ENCODE measurements around the gene GRAMD1B. TPM values are rescaled to one million over a fixed set of nuclear protein-coding genes. Genes with fewer than 3 reads are reported as not detected.
"Not testable (repeated sequence)": the region's sequence is repeated elsewhere in the genome, so short reads cannot be mapped to it uniquely, and the experiment has no call there.

The GRAMD1B gene
- total RNA-seq, 1 donor from 2014 or later: 31.8 TPM

- peaks cover 31% of the 10 kb centered on the region for H3K27me3 ChIP-seq (ENCODE audit: low read depth)
Measured at GRCh38 chr11:123654566-123655081, 224.6 kb downstream of the GRAMD1B start, which contains the start of gene SCN3B. Gene SCN3B, minus strand, starts transcription at chr11:123654624. Its CDS starts 823 bp downstream, at chr11:123653801.

GRCh38 chr11:123659311-123659710 lies 229.2 kb downstream of the GRAMD1B start:
- no peaks in the 10 kb centered on the region for H3K27me3 ChIP-seq (ENCODE audit: low read depth)
- intact Hi-C loops (cut with micrococcal nuclease): no loop called here
- H3K4me1 ChIP-seq: peaks cover 13% of the 10 kb centered on the region
- DNase-seq: no peak
- H3K27ac ChIP-seq (replicated peaks): no peak overlapping the region
- H3K9me3 ChIP-seq (replicated peaks): no peaks in the 10 kb centered on the region
- no peaks in the 10 kb centered on the region for H3K36me3 ChIP-seq
- no peak for TF ChIP-seq CTCF (IDR thresholded peaks at IDR 0.05; ENCODE audit: borderline replicate concordance)
- no peak overlapping the region for H3K4me3 ChIP-seq

More at GRCh38 chr11:123654566-123655081, 224.6 kb downstream of the GRAMD1B start, which contains the start of gene SCN3B:
- H3K27ac ChIP-seq (replicated peaks): peak within 1 kb of the TSS; percentile 81
- intact Hi-C loops (cut with micrococcal nuclease): no loop called here
- peak within 1 kb of the TSS; percentile 76 for H3K4me3 ChIP-seq
- no peaks in the 10 kb centered on the region for H3K9me3 ChIP-seq (replicated peaks)
- TF ChIP-seq CTCF (IDR thresholded peaks at IDR 0.05; ENCODE audit: borderline replicate concordance): no peak
- H3K4me1 ChIP-seq: peaks cover 27% of the 10 kb centered on the region
- no peaks in the 10 kb centered on the region for H3K36me3 ChIP-seq
- peak; percentile 70 for DNase-seq

- intact Hi-C loops (cut with micrococcal nuclease); H3K27me3 ChIP-seq (ENCODE audit: low read depth); H3K27ac ChIP-seq (replicated peaks): not testable (repeated sequence)
Measured at GRCh38 chr11:123659965-123660364, 229.9 kb downstream of the GRAMD1B start.

GRCh38 chr11:123665306-123665705 lies 235.2 kb downstream of the GRAMD1B start:
- Histone ChIP-seq H3K9me3 (replicated peaks) (no peaks in the 10 kb centered on the region), H3K27me3 (ENCODE audit: low read depth) (no peaks in the 10 kb centered on the region), H3K27ac (replicated peaks) (no peak overlapping the region), H3K36me3 (no peaks in the 10 kb centered on the region), H3K4me1 (no peaks in the 10 kb centered on the region), H3K4me3 (no peak overlapping the region)
- no peak for DNase-seq
- intact Hi-C loops (cut with micrococcal nuclease): no loop called here
- no peak for TF ChIP-seq CTCF (IDR thresholded peaks at IDR 0.05; ENCODE audit: borderline replicate concordance)

More at GRCh38 chr11:123659965-123660364, 229.9 kb downstream of the GRAMD1B start:
- not testable (repeated sequence) for H3K9me3 ChIP-seq (replicated peaks); H3K36me3 ChIP-seq; H3K4me1 ChIP-seq; H3K4me3 ChIP-seq; DNase-seq

- H3K27me3 ChIP-seq (ENCODE audit: low read depth): no peaks in the 10 kb centered on the region
- no peaks in the 10 kb centered on the region for H3K36me3 ChIP-seq
- H3K4me1 ChIP-seq: no peaks in the 10 kb centered on the region
- H3K9me3 ChIP-seq (replicated peaks): no peaks in the 10 kb centered on the region
- intact Hi-C loops (cut with micrococcal nuclease): no loop called here
- no peak overlapping the region for H3K27ac ChIP-seq (replicated peaks)
- no peak for TF ChIP-seq CTCF (IDR thresholded peaks at IDR 0.05; ENCODE audit: borderline replicate concordance)
- DNase-seq: no peak
- H3K4me3 ChIP-seq: no peak overlapping the region
Measured at GRCh38 chr11:123670081-123670480, 240.0 kb downstream of the GRAMD1B start.

- no peaks in the 10 kb centered on the region for H3K36me3 ChIP-seq
- H3K4me1 ChIP-seq: no peaks in the 10 kb centered on the region
- H3K4me3 ChIP-seq: no peak overlapping the region
- intact Hi-C loops (cut with micrococcal nuclease): no loop called here
- no peak for DNase-seq
- TF ChIP-seq CTCF (IDR thresholded peaks at IDR 0.05; ENCODE audit: borderline replicate concordance): no peak
- H3K9me3 ChIP-seq (replicated peaks): no peaks in the 10 kb centered on the region
- no peaks in the 10 kb centered on the region for H3K27me3 ChIP-seq (ENCODE audit: low read depth)
- H3K27ac ChIP-seq (replicated peaks): no peak overlapping the region
Measured at GRCh38 chr11:123671534-123671933, 241.5 kb downstream of the GRAMD1B start.

Data from left ventricle myocardium inferior (tissue), 1 donor.